AG10803 (cell line): Measurements from ENCODE around the gene RPGRIP1L.

Experiments used
- DNase-seq: peaks from one replicate; pipeline ENCODE4 v3.0.0; 2010; ENCODE audit warnings: low read depth
- H3K4me3 ChIP-seq: 2 replicates; pipeline ENCODE4 v1.5.1; 2011; ENCODE audit warnings: mild to moderate bottlenecking, low read length, control low read depth
- TF ChIP-seq, protein P1 (sequence below): conservative IDR thresholded peaks from 2 replicates; pipeline ENCODE4 v1.5.1; 2011; ENCODE audit warnings: mild to moderate bottlenecking, low read length, control low read depth, inconsistent platforms

The RPGRIP1L gene

DNA sequence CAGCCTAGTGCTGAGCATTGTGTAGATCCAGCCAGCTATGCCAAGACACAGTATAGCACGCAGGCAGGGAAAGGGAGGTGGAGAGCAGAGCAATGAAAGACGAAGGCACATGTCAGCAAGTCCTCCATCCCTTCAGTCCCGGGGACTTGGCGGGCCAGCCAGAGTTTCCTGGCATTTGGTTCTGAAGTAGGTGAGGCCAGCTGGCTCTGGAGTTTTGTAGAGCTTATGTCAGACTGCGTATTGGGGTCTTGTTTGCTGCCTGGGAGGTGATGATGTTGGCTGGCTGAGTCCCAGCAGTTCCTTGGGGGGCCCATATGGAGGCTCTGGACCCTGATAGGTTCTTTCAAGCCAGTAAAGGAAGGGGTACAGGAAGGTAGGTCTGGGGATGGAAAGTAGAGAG lies 144.9 kb downstream of the RPGRIP1L start:
- TF ChIP-seq, protein P1, sequence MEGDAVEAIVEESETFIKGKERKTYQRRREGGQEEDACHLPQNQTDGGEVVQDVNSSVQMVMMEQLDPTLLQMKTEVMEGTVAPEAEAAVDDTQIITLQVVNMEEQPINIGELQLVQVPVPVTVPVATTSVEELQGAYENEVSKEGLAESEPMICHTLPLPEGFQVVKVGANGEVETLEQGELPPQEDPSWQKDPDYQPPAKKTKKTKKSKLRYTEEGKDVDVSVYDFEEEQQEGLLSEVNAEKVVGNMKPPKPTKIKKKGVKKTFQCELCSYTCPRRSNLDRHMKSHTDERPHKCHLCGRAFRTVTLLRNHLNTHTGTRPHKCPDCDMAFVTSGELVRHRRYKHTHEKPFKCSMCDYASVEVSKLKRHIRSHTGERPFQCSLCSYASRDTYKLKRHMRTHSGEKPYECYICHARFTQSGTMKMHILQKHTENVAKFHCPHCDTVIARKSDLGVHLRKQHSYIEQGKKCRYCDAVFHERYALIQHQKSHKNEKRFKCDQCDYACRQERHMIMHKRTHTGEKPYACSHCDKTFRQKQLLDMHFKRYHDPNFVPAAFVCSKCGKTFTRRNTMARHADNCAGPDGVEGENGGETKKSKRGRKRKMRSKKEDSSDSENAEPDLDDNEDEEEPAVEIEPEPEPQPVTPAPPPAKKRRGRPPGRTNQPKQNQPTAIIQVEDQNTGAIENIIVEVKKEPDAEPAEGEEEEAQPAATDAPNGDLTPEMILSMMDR, result no peak
- H3K4me3 ChIP-seq, result no peak overlapping the region
- no peak for DNase-seq

DNA sequence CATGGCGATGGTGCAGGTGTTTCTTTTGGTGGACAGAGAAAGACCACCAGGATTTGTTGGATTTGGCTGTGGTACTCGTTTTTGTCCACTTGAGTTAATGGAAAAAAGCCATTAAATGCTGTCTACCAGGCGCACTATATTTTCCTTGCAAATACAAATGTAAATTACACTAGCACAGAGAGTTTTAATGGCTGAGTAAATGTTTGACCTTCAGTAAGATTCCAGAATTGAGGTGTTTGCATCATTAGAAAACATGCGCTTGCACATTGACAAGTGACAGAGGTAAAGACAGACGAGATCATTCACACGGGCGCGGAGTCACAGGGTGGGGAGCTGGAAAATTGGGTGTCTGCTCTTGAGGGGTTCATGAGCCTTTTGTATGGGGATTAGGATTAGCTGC lies 147.1 kb downstream of the RPGRIP1L start:
- TF ChIP-seq, protein P1, result no peak
- no peak overlapping the region for H3K4me3 ChIP-seq
- no peak for DNase-seq

DNA sequence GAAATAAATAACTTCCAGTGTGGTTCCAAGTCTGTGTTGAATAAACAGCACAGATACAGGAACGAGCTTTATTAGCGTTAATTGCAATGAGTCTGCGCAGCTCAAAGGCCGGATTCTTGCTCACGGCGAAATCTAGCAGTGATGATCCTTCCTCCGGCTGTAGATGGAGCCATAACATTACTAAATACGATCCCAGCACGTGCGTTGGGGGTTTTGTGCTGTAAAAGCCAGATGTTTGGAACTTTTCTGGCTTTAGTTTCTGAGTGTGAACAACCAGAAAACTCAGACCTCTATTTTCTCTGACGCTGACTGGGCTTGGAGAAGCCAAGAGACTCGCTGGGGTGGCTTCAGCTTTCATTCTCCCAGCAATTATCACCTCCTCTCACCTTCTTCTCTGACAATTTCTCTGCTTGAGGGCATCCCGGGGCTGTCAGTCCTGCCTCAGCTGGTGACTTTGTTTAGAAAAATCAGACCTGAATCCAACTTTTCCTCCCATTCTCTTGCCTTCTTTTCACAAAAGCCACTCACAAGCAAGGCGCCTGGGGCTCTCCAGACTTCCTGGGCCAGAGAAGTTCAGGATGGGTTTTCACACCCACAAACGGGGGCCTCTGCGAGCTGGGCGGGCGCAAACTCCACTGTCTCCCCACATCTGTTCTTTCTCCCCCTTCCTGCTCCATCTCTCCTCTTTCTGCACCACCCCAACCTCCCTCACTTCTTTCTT lies 153.5 kb downstream of the RPGRIP1L start:
- peak; percentile 91 for DNase-seq
- TF ChIP-seq, protein P1, result peak; percentile 89
- H3K4me3 ChIP-seq, result peak overlapping the region; percentile 31
